ENCODE results near the gene XRCC6.

XRCC6 gene

GRCh38 chr22:41650229-41650628 lies 29.1 kb downstream of the XRCC6 start:
- TF ChIP-seq TAF1 (IDR thresholded peaks at IDR 0.05; ENCODE audit: borderline replicate concordance, insufficient read depth, low read length) (no peak), SIN3A (IDR thresholded peaks at IDR 0.05; ENCODE audit: borderline replicate concordance, insufficient read depth, low read length) (no peak), FOXP2 (optimal IDR thresholded peaks at IDR 0.05; ENCODE audit: borderline replicate concordance, extremely low read depth, extremely low read length, insufficient read depth) (no peak), REST (IDR thresholded peaks at IDR 0.05; ENCODE audit: insufficient read depth in 1 of 2, low read depth in 2 of 2, low read length in 2 of 2) (no peak), POLR2AphosphoS5 (IDR thresholded peaks at IDR 0.05; ENCODE audit: low read depth, low read length) (no peak)

DNA sequence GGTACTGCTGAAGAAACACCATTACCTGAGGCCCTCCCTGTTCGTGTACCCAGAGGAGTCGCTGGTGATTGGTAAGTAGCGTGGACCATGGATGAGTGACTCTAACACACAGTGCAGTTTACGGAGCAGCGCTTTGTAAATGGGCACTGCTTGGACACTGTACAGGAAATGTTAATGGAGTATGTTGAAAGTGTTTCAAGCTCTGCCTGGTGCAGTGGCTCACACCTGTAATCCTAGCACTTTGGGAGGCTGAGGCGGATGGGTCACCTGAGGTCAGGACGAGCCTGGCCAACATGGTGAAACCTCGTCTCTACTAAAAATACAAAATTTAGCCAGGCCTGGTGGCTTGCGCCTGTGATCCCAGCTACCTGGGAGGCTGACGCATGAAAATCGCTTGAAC lies 29.7 kb downstream of the XRCC6 start:
- TF ChIP-seq REST (IDR thresholded peaks at IDR 0.05; ENCODE audit: insufficient read depth in 1 of 2, low read depth in 2 of 2, low read length in 2 of 2) (no peak), POLR2AphosphoS5 (IDR thresholded peaks at IDR 0.05; ENCODE audit: low read depth, low read length) (no peak), SIN3A (IDR thresholded peaks at IDR 0.05; ENCODE audit: borderline replicate concordance, insufficient read depth, low read length) (no peak), FOXP2 (optimal IDR thresholded peaks at IDR 0.05; ENCODE audit: borderline replicate concordance, extremely low read depth, extremely low read length, insufficient read depth) (no peak), TAF1 (IDR thresholded peaks at IDR 0.05; ENCODE audit: borderline replicate concordance, insufficient read depth, low read length) (no peak)

GRCh38 chr22:41654322-41654721 lies 33.2 kb downstream of the XRCC6 start:
- TF ChIP-seq FOXP2 (optimal IDR thresholded peaks at IDR 0.05; ENCODE audit: borderline replicate concordance, extremely low read depth, extremely low read length, insufficient read depth) (no peak), SIN3A (IDR thresholded peaks at IDR 0.05; ENCODE audit: borderline replicate concordance, insufficient read depth, low read length) (no peak), REST (IDR thresholded peaks at IDR 0.05; ENCODE audit: insufficient read depth in 1 of 2, low read depth in 2 of 2, low read length in 2 of 2) (no peak), TAF1 (IDR thresholded peaks at IDR 0.05; ENCODE audit: borderline replicate concordance, insufficient read depth, low read length) (no peak), POLR2AphosphoS5 (IDR thresholded peaks at IDR 0.05; ENCODE audit: low read depth, low read length) (no peak)

DNA sequence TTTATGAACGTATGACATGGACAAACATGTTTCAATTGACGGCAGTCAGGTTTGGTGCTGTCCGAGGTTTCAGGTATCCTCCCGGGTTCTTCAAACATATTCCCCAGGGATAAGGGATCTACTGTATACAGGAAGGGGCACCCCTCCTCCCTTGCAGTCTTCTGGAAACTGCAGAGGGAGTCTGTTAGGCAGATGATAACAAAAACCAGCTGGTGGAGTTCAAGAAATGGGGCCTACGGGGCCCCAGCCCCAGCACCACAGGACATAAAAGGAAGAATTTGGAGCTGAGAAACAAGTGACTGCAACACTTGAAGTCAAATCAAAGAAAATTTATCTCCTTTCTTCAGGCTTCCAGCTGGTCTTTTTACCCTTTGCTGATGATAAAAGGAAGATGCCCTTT lies 35.5 kb downstream of the XRCC6 start:
- TF ChIP-seq TAF1 (IDR thresholded peaks at IDR 0.05; ENCODE audit: borderline replicate concordance, insufficient read depth, low read length) (no peak), REST (IDR thresholded peaks at IDR 0.05; ENCODE audit: insufficient read depth in 1 of 2, low read depth in 2 of 2, low read length in 2 of 2) (no peak), SIN3A (IDR thresholded peaks at IDR 0.05; ENCODE audit: borderline replicate concordance, insufficient read depth, low read length) (no peak), POLR2AphosphoS5 (IDR thresholded peaks at IDR 0.05; ENCODE audit: low read depth, low read length) (no peak), FOXP2 (optimal IDR thresholded peaks at IDR 0.05; ENCODE audit: borderline replicate concordance, extremely low read depth, extremely low read length, insufficient read depth) (no peak)

DNA sequence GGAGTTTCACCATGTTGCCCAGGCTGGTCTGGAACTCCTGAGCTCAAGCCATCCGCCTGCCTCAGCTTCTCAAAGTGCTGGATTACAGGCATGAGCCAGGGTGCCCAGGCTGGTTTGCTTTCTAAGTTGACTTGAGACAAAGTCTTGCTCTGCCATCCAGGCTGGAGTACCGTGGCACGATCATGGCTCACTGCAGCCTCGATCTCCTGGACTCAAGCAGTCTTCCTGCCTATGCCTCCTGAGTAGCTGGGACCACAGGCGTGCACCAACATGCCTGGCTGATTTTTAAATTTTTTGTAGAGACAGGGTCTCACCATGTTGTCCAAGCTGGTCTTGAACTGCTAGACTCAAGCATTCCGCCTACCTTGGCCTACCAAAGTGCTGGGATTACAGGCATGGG lies 36.6 kb downstream of the XRCC6 start:
- TF ChIP-seq TAF1 (IDR thresholded peaks at IDR 0.05; ENCODE audit: borderline replicate concordance, insufficient read depth, low read length) = no peak
- TF ChIP-seq REST (IDR thresholded peaks at IDR 0.05; ENCODE audit: insufficient read depth in 1 of 2, low read depth in 2 of 2, low read length in 2 of 2) = no peak
- TF ChIP-seq FOXP2 (optimal IDR thresholded peaks at IDR 0.05; ENCODE audit: borderline replicate concordance, extremely low read depth, extremely low read length, insufficient read depth) = no peak
- TF ChIP-seq POLR2AphosphoS5 (IDR thresholded peaks at IDR 0.05; ENCODE audit: low read depth, low read length) = no peak
- TF ChIP-seq SIN3A (IDR thresholded peaks at IDR 0.05; ENCODE audit: borderline replicate concordance, insufficient read depth, low read length) = no peak

All from PFSK-1 (cell line).